Testis (tissue), 2 donors: ENCODE data around the gene NUBP2.

Source experiments
- CTCF ChIP-seq, 3 experiments: fragments of 450-650 bp in 2 of 3; fragments of 200-600 bp in 1 of 3; sonication (generic) in 1 of 3; IDR thresholded peaks; one replicate each; pipeline ENCODE4 v1.5.1; 2016 to 2019; ENCODE audit warnings: antibody characterized with exemption in 3 of 3, mild to moderate bottlenecking in 2 of 3, moderate library complexity in 1 of 3
- POLR2A ChIP-seq: fragments of 450-650 bp; IDR thresholded peaks from one replicate; pipeline ENCODE4 v1.6.1; 2017; ENCODE audit warnings: antibody characterized with exemption, mild to moderate bottlenecking, moderate library complexity

GRCh38 chr16:1790611-1791255 is 8.0 kb downstream of the NUBP2 start:
- TF ChIP-seq CTCF (IDR thresholded peaks at IDR 0.05) (no peak), POLR2A (no peak)
